ENCODE results near the gene ERAL1.
"Not testable (repeated sequence)": the region's sequence is repeated elsewhere in the genome, so short reads cannot be mapped to it uniquely, and the experiment has no call there.

ERAL1 gene

DNA sequence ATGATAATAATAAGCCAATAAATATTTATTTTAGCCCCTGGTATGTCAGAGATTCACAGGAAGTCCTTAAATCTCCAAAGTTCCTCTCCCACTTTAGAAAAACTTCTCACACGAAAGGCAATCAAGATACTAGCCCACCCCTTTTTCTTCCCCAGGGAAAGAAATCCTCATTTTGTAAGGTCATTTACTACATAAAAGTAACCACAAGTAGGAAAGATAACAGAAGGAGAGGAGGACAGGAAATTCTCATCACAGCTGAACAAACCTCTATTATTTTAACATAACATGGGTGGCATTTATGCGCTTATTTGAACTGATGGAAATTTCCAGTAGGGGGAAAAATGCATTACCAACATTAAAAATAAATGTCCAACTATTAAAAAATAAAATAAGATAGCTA, 15.6 kb upstream of the ERAL1 start:
- Mint-ChIP-seq H3K36me3 (peaks cover 10 to 11% of the 10 kb centered on the region in 2 donors), H3K9me3 (no peaks in the 10 kb centered on the region), H3K4me3 (no peak overlapping the region), H3K27me3 (no peaks in the 10 kb centered on the region), H3K4me1 (peaks cover 12 to 36% of the 10 kb centered on the region in 2 donors), H3K27ac (no peak overlapping the region)
- no peak for ATAC-seq (replicated peaks)
- DNase-seq = no peak

DNA sequence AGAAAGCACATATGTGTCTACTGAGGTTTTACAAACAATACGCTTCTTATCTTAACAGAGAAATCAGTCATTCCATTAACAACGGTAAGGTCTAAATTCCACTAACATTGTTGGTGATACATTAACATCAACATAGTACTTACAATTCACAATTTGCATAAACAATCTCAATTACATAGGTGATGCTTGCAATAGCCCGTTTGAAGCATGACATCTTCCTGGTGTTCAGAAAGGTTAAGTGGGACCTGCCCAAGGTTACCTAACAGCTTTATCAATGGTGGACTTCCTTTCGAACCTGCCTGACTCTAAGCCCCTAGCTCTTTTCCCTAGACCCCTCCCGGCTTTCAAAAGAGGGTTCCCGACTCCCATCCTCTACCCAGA, 12.9 kb upstream of the ERAL1 start:
- Mint-ChIP-seq H3K9me3 (no peaks in the 10 kb centered on the region), H3K4me3 (peak overlapping the region; percentile 96 to 99), H3K27me3 (no peaks in the 10 kb centered on the region), H3K36me3 (peaks cover 5 to 7% of the 10 kb centered on the region in 2 donors), H3K4me1 (peaks cover 10 to 26% of the 10 kb centered on the region in 2 donors), H3K27ac (peak overlapping the region; percentile 98)
- ATAC-seq (replicated peaks) (peak; percentile 24 to 26), DNase-seq (no peak)

DNA sequence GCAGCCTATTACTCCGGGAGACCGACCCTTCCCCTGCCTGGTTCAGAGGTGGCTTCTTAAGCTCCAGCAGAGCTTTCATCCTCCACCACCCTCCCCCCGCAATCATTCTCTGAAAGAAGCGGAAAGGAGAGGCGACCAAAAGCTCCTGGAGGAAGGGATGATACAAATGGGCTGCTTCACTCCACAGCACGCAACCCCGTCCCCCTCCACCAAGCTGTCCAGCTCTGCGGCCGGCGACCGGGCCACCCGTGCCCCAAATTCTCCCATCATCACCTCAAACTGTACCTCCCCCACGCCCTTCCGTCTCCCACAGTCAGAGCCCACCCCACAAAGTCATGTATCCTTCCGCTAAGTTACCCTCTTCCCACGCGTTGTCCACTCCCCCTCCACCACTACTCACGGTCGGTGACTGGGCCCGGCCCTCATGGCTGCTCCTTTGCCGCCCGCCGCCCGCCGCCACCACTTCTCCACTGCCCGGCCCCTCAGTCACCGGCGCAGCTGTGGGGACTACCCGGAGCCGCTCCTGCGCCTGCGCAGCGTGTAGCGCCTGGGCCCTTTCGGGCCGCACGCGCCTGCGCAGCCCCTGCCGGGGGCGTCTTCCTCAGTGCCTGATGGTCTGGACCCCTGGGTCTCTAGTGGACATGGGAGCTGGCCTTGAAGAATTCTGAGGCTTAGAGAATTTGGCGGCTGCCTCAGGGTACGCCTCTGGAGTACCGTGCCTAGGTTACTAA, 12.4 kb upstream of the ERAL1 start, which contains the start of gene FAM222B:
FAM222B (minus strand) TSS at position 509 of the 731 bp plus-strand sequence. CDS start 76,123 bp downstream, outside the sequence.
- Mint-ChIP-seq H3K4me1 (peaks cover 10 to 26% of the 10 kb centered on the region in 2 donors), H3K9me3 (no peaks in the 10 kb centered on the region), H3K36me3 (peaks cover 5 to 7% of the 10 kb centered on the region in 2 donors), H3K27ac (peak within 1 kb of the TSS; percentile 98), H3K27me3 (no peaks in the 10 kb centered on the region), H3K4me3 (peak within 1 kb of the TSS; percentile 96 to 99)
- peak; percentile 99 for ATAC-seq (replicated peaks)
- DNase-seq = peak; percentile 88

DNA sequence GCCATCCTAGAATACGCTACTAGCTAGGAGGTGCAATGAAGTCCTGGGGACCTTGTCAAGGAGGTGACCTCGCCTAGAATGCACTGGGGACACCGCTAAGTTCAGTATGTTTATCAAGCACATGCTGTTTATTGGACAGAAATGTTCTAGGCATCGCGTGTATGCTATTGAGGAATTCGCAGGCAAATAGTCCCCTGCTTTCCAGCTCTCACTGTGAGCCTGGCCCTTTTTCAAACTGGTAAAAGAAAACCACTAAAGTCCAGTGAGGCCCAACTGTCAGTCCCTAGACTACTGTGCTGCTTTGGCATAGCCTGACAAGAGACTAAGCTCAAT, 11.0 kb upstream of the ERAL1 start:
- Mint-ChIP-seq H3K27me3 (no peaks in the 10 kb centered on the region), H3K36me3 (peaks cover 5 to 7% of the 10 kb centered on the region in 2 donors), H3K4me1 (peaks cover 10 to 26% of the 10 kb centered on the region in 2 donors), H3K4me3 (no peak overlapping the region), H3K27ac (peak overlapping the region; percentile 37), H3K9me3 (no peaks in the 10 kb centered on the region)
- DNase-seq = no peak
- ATAC-seq (replicated peaks) = no peak

DNA sequence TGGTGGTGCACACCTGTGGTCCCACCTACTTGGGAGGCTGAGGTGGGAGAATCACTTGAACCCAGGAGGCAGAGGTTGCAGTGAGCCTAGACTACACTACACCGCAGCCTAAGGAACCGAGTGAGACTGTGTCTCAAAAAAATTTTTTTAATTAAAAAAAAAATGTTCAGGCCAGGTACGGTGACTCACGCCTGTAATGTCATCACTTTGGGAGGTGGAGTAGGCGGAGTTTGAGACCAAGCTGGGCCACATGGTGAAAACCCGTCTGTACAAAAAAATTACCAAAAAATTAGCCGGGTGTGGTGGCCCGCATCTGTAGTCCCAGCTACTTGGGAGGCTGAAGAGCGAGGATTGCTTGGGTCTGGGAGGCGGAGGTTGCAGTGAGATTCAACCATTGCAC, 8.6 kb upstream of the ERAL1 start:
- no peak for ATAC-seq (replicated peaks)
- no peak for DNase-seq
- Mint-ChIP-seq H3K4me3 (no peak overlapping the region), H3K27ac (no peak overlapping the region), H3K27me3 (no peaks in the 10 kb centered on the region), H3K9me3 (no peaks in the 10 kb centered on the region), H3K36me3 (peaks cover 5 to 7% of the 10 kb centered on the region in 2 donors), H3K4me1 (peaks cover 4 to 25% of the 10 kb centered on the region in 2 donors)

DNA sequence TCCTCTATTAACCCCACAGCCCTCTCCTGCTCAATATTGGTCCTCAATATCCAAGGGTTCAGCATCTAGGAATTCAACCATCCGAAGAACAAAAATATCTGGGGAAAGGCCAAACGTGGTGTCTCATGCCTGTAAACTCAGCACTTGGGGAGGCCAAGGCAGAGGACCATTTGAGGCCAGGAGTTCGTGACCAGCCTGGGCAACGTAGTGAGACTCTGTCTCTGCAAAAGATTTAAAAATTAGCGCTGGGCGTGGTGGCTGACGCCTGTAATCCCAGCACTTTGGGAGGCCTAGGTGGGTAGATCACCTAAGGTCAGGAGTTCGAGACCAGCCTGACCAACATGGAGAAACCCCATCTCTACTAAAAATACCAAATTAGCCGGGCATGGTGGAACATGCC, 8.1 kb upstream of the ERAL1 start:
- H3K9me3 Mint-ChIP-seq; ATAC-seq (replicated peaks); DNase-seq; H3K27ac Mint-ChIP-seq; H3K27me3 Mint-ChIP-seq; H3K4me3 Mint-ChIP-seq; H3K36me3 Mint-ChIP-seq: not testable (repeated sequence)
- peaks cover 4 to 21% of the 10 kb centered on the region in 2 donors for H3K4me1 Mint-ChIP-seq

DNA sequence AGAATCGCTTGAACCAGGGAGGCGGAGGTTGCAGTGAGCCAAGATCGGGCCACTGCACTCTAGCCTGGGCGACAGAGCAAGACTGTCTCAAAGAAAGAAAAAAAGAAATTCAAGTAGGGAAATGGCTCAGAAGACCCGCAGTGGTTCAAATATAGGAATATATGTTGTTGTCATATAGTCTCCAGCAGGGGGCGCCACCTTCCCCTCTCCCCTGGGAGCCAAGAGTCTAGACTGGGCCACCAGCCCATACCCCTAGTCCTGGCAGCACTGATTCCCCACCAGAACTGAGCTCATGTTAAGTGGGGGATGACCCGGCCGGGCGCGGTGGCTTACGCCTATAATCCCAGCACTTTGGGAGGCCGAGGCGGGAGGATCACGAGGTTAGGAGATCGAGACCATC, 6.1 kb upstream of the ERAL1 start:
- DNase-seq, H3K4me3 Mint-ChIP-seq, H3K36me3 Mint-ChIP-seq, H3K4me1 Mint-ChIP-seq, H3K27me3 Mint-ChIP-seq, H3K9me3 Mint-ChIP-seq, H3K27ac Mint-ChIP-seq: not testable (repeated sequence)
- peak; percentile 56 to 70 for ATAC-seq (replicated peaks)

DNA sequence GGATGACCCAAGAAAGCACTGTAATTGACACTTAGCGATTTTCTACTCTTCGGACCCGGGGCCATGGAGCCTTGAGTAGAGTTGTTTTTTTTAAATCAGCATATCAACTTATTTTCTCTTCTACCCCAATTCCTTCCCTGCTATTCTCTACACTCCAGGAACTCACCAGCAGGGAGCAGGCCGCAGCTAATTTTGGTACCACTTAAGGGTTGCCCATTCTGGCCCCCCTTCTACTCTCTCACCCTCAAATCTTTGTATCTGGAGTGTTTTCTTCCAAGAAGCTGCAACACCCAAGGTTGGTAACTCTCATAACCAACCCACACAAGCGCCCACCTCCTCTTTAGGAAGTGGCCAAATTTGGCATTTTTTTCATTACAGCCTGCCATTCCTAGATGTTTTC, 5.5 kb upstream of the ERAL1 start:
- Mint-ChIP-seq H3K27me3 (no peaks in the 10 kb centered on the region), H3K4me1 (peaks cover 0 to 6% of the 10 kb centered on the region in 2 donors), H3K27ac (no peak overlapping the region), H3K4me3 (no peak overlapping the region), H3K36me3 (no peaks in the 10 kb centered on the region), H3K9me3 (no peaks in the 10 kb centered on the region)
- DNase-seq = no peak
- ATAC-seq (replicated peaks) = peak in 1 of 2 donors; percentile 33

DNA sequence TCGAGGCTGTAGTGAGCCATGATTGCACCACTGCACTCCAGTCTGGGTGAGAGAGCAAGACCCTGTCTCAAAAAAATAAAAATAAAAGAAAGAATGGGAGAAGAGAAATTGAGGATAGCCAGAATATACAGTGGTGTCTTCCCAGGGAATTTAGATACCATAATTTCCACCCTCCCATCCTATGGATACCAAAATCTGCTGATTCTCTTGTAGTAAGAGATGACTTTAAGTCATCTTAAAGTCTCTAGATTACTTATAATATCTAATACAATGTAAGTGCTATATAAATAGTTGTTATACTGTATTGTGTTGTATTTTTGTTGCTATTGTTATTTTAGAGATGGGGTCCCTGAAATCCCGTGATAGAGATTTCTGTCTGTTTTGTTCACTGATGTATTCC, 1.5 kb upstream of the ERAL1 start:
- H3K4me1 Mint-ChIP-seq = peaks cover 13 to 25% of the 10 kb centered on the region in 2 donors
- no peak overlapping the region for H3K4me3 Mint-ChIP-seq
- no peak overlapping the region for H3K27ac Mint-ChIP-seq
- no peaks in the 10 kb centered on the region for H3K27me3 Mint-ChIP-seq
- no peaks in the 10 kb centered on the region for H3K9me3 Mint-ChIP-seq
- no peak for ATAC-seq (replicated peaks)
- H3K36me3 Mint-ChIP-seq = peaks cover 19 to 21% of the 10 kb centered on the region in 2 donors
- DNase-seq = no peak

DNA sequence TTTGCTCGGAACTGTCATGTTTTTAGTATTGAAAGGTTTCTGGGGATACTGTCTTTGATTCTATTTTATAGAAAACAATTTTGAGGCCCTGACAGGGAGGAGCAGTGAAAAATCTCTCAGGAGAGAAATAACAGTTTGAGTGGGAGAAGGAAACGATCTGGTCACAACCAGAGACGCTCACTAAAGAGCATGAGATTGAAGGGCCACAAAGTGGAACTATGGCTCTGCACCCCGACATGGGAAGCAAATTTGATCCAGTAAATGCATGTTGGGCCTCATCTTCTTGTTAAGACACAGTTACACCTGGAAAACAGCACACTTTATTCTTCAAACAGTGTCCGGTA, 492 bp downstream of the ERAL1 start:
- DNase-seq (no peak), ATAC-seq (replicated peaks) (no peak)
- Mint-ChIP-seq H3K4me1 (peaks cover 19 to 34% of the 10 kb centered on the region in 2 donors), H3K4me3 (peak overlapping the region; percentile 89 to 91), H3K27me3 (no peaks in the 10 kb centered on the region), H3K9me3 (no peaks in the 10 kb centered on the region), H3K36me3 (peaks cover 32% of the 10 kb centered on the region in 2 donors), H3K27ac (peak overlapping the region; percentile 83)

DNA sequence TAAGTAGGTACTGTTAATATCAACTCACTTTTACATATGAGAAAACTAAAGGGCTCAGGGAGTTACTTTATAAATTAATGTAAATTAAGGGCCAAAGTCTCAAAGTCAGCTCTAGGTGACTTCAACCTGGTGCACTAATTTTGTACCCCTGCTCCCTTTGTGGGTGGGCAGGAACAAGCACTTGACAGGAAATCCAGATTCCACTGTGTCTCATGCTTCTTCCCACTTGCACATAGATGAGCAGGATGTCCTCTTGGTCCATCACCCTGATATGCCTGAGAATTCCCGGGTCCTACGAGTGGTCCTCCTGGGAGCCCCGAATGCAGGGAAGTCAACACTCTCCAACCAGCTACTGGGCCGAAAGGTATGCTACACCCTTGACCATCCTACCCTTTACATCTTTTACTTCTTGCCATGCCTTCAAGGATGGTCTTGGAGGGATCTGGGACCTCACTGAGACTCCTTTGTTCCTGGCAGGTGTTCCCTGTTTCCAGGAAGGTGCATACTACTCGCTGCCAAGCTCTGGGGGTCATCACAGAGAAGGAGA, 1.3 kb downstream of the ERAL1 start:
- no peak for ATAC-seq (replicated peaks)
- H3K27ac Mint-ChIP-seq = no peak overlapping the region

DNA sequence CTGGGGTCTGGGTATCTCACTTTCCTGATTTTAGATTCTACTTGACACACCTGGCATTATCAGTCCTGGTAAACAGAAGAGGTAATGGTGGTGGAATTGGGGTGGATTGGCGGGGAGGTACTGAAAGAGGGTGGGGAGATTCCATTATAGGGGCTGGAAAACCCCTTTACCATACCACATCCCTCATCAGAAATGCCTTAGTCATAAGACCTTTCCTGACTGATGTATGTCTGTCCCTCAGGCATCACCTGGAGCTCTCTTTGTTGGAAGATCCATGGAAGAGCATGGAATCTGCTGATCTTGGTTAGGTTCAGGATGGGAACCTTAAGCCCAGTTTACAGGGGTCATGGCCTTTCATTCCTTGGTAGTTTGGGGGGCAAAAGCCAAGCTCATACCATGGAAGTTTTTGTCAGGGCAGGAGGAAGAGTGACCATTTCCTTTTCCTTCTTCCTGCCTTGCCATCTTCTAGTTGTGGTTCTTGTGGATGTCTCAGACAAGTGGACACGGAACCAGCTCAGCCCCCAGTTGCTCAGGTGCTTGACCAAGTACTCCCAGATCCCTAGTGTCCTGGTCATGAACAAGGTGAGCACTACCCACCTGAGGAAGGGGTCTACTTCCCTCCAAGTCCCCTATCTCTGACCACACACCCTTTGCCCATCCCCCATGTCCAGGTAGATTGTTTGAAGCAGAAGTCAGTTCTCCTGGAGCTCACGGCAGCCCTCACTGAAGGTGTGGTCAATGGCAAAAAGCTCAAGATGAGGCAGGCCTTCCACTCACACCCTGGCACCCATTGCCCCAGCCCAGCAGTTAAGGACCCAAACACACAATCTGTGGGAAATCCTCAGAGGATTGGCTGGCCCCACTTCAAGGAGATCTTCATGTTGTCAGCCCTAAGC, 3.3 kb downstream of the ERAL1 start:
- Mint-ChIP-seq H3K36me3 (peaks cover 39 to 57% of the 10 kb centered on the region in 2 donors), H3K4me1 (peaks cover 22 to 31% of the 10 kb centered on the region in 2 donors)

More for the DNA sequence above, 1.3 kb downstream of the ERAL1 start:
- H3K9me3 Mint-ChIP-seq = no peaks in the 10 kb centered on the region
- no peaks in the 10 kb centered on the region for H3K27me3 Mint-ChIP-seq
- H3K4me1 Mint-ChIP-seq = peaks cover 19 to 31% of the 10 kb centered on the region in 2 donors
- DNase-seq = no peak
- H3K36me3 Mint-ChIP-seq = peaks cover 35 to 37% of the 10 kb centered on the region in 2 donors
- H3K4me3 Mint-ChIP-seq = peak overlapping the region; percentile 36 to 59

DNA sequence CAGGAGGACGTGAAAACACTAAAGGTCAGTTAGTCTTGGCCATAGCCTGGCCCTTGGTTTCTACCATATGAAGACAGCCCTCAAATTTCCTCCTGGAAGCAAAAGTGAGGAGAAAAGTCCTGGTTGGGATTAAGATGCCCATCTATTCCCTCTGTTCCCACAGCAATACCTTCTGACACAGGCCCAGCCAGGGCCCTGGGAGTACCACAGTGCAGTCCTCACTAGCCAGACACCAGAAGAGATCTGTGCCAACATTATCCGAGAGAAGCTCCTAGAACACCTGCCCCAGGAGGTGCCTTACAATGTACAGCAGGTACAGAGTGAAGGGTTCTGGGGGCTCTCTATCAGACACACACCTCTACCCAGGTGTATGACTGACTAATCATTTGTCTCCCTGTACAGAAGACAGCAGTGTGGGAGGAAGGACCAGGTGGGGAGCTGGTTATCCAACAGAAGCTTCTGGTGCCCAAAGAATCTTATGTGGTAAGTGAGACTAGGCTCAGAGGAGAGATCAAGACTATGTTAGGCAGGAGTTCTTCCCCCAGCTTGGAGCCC, 4.1 kb downstream of the ERAL1 start:
- Mint-ChIP-seq H3K4me1 (peaks cover 22 to 31% of the 10 kb centered on the region in 2 donors), H3K27ac (peak overlapping the region; percentile 89), H3K27me3 (no peaks in the 10 kb centered on the region), H3K4me3 (no peak overlapping the region), H3K9me3 (no peaks in the 10 kb centered on the region), H3K36me3 (peaks cover 39 to 57% of the 10 kb centered on the region in 2 donors)
- DNase-seq (no peak), ATAC-seq (replicated peaks) (no peak)

More for the DNA sequence above, 3.3 kb downstream of the ERAL1 start:
- H3K27ac Mint-ChIP-seq = peak overlapping the region; percentile 89
- no peaks in the 10 kb centered on the region for H3K9me3 Mint-ChIP-seq
- DNase-seq (peak; percentile 26), ATAC-seq (replicated peaks) (peak; percentile 31 to 41)
- peak overlapping the region in 1 of 2 donors; percentile 41 for H3K4me3 Mint-ChIP-seq
- no peaks in the 10 kb centered on the region for H3K27me3 Mint-ChIP-seq

DNA sequence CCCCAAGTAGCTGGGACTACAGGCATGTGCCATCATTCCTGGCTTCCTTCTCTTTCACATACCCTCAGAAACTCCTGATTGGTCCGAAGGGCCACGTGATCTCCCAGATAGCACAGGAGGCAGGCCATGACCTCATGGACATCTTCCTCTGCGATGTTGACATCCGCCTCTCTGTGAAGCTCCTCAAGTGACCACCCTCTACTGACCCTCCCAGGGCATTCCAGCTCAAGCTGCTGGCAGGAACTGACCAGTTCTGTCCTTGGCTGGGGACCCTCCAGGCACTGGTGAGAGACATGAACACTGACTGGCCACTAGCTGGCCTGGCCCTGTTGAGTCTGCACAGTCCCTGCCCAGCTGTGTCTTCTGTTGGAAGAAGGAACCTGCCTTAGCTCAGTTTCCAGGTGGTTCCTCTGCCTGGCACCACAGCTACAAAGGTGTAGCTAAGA, 5.6 kb downstream of the ERAL1 start:
- no peaks in the 10 kb centered on the region for H3K9me3 Mint-ChIP-seq
- peaks cover 24 to 37% of the 10 kb centered on the region in 2 donors for H3K4me1 Mint-ChIP-seq
- peaks cover 39 to 57% of the 10 kb centered on the region in 2 donors for H3K36me3 Mint-ChIP-seq
- ATAC-seq (replicated peaks) (no peak), DNase-seq (no peak)
- no peak overlapping the region for H3K27ac Mint-ChIP-seq
- no peaks in the 10 kb centered on the region for H3K27me3 Mint-ChIP-seq
- H3K4me3 Mint-ChIP-seq = no peak overlapping the region
